ENCODE measurements around the gene TBCD.
A peak's percentile ranks its signal among the peaks of the same experiment; 100 is the strongest.
"Not testable (repeated sequence)": the region's sequence is repeated elsewhere in the genome, so short reads cannot be mapped to it uniquely, and the experiment has no call there.

Gene TBCD

GRCh38 chr17:82978765-82979349, 227.0 kb downstream of the TBCD start:
- DNase-seq, result no peak

GRCh38 chr17:82979718-82980117, 227.9 kb downstream of the TBCD start:
- no peak for DNase-seq

GRCh38 chr17:82980632-82981031, 228.8 kb downstream of the TBCD start:
- no peak for DNase-seq

GRCh38 chr17:82981141-82981730, 229.4 kb downstream of the TBCD start:
- no peak for DNase-seq

- DNase-seq, result no peak
These were observed 231.8 kb downstream of the TBCD start for GRCh38 chr17:82983510-82984248.

- DNase-seq, result not testable (repeated sequence)
These were observed 232.4 kb downstream of the TBCD start for GRCh38 chr17:82984249-82984617.

- no peak for DNase-seq
These were observed 233.0 kb downstream of the TBCD start for GRCh38 chr17:82984751-82985427.

- no peak for DNase-seq
These were observed 233.6 kb downstream of the TBCD start for GRCh38 chr17:82985428-82985805.

GRCh38 chr17:82985973-82986372, 234.1 kb downstream of the TBCD start:
- DNase-seq, result peak; percentile 39

GRCh38 chr17:82989051-82989450, 237.2 kb downstream of the TBCD start:
- DNase-seq, result not testable (repeated sequence)

- no peak for DNase-seq
These were observed 238.0 kb downstream of the TBCD start for GRCh38 chr17:82989881-82990280.

GRCh38 chr17:82993005-82993404, 241.1 kb downstream of the TBCD start:
- no peak for DNase-seq
